ENCODE measurements around the gene SMYD3. TPM values are rescaled to one million over a fixed set of nuclear protein-coding genes. Genes with fewer than 3 reads are reported as not detected.

Gene SMYD3
- total RNA-seq, 1 experiment from 2014 or later: 25.5 TPM

GRCh38 chr1:246434335-246434734 is 72.7 kb downstream of the SMYD3 start:
- WGBS (ENCODE audit: extremely low coverage, insufficient read length, low lambda C conversion rate): no CpG with 5 or more reads among the region's 5 CpGs

More at GRCh38 chr1:246434335-246434734, 72.7 kb downstream of the SMYD3 start:
- Histone ChIP-seq H3K79me1 (ENCODE audit: insufficient read depth, low read depth, low read length, poor library complexity, severe bottlenecking) (peaks cover 3% of the 10 kb centered on the region), H3K14ac (ENCODE audit: insufficient read depth, low read length) (no peak overlapping the region), H3K18ac (ENCODE audit: insufficient read length, low read depth, low read length) (no peak overlapping the region), H3T11ph (ENCODE audit: low read length) (no peak overlapping the region), H3K27ac (ENCODE audit: insufficient read length, low read depth, low read length) (no peak overlapping the region), H4K20me1 (ENCODE audit: control insufficient read depth, insufficient read depth, insufficient read length) (no peaks in the 10 kb centered on the region), H4K8ac (replicated peaks; ENCODE audit: insufficient read length, low read depth, low read length) (no peak overlapping the region), H2BK5ac (ENCODE audit: insufficient read length, low read length) (no peak overlapping the region), H3K23ac (ENCODE audit: insufficient read length, low read depth, low read length) (no peak overlapping the region), H3K4me1 (ENCODE audit: insufficient read depth, low read length) (peaks cover 2% of the 10 kb centered on the region; the same call in 1 of the 2 replicates), H2BK15ac (ENCODE audit: low read depth, low read length) (no peak overlapping the region), H3K27me3 (ENCODE audit: insufficient read depth, low read length) (no peaks in the 10 kb centered on the region), H3K4me2 (ENCODE audit: insufficient read depth, insufficient read length, low read length) (no peak overlapping the region), H4K5ac (ENCODE audit: insufficient read length, low read depth, low read length) (no peak overlapping the region), H3K79me2 (ENCODE audit: insufficient read depth, low read length) (no peaks in the 10 kb centered on the region), H2BK120ac (ENCODE audit: low read depth, low read length, poor library complexity, severe bottlenecking) (no peak overlapping the region), H2BK12ac (ENCODE audit: insufficient read length, low read depth, low read length) (no peak overlapping the region), H3K9me3 (ENCODE audit: control insufficient read depth, low read depth, low read length) (no peaks in the 10 kb centered on the region), H3K56ac (ENCODE audit: insufficient read length, low read depth, low read length) (no peak overlapping the region), H3K9ac (ENCODE audit: extremely low read depth, insufficient read length, low read length) (no peak overlapping the region), H3K4ac (ENCODE audit: low read depth, low read length) (no peak overlapping the region), H3K23me2 (ENCODE audit: insufficient read length, low read depth, low read length, poor library complexity, severe bottlenecking) (no peaks in the 10 kb centered on the region), H2AK5ac (ENCODE audit: insufficient read length, low read length) (no peak overlapping the region), H4K91ac (ENCODE audit: insufficient read length, low read depth, low read length) (no peak overlapping the region), H2AFZ (ENCODE audit: low read length) (no peak overlapping the region), H2BK20ac (ENCODE audit: low read depth, low read length, poor library complexity, severe bottlenecking) (no peak overlapping the region)
- Mint-ChIP-seq H3K4me3 (no peak overlapping the region), H3K4me1 (peaks cover 20 to 47% of the 10 kb centered on the region in 2 experiments), H3K27me3 (ENCODE audit: low read depth) (no peaks in the 10 kb centered on the region), H3K36me3 (ENCODE audit: insufficient read depth in 1 of 3, low read depth in 3 of 3) (peaks cover 0 to 19% (median 13%) of the 10 kb centered on the region in 3 experiments; a peak in 4 of 7 replicates), H3K9me3 (peaks cover 5 to 13% of the 10 kb centered on the region in 2 experiments; a peak in 4 of 5 replicates), H3K27ac (peak overlapping the region in 2 of 3 experiments; percentile 5 to 13; a peak in 1 of 7 replicates)
- TF ChIP-seq CTCF (conservative IDR thresholded peaks at IDR 0.05): no peak
- no peak for DNase-seq

Measured in H9 (cell line).